ENCODE measurements around the gene NIPBL.
A peak's percentile ranks its signal among the peaks of the same experiment; 100 is the strongest.

The NIPBL gene

DNA sequence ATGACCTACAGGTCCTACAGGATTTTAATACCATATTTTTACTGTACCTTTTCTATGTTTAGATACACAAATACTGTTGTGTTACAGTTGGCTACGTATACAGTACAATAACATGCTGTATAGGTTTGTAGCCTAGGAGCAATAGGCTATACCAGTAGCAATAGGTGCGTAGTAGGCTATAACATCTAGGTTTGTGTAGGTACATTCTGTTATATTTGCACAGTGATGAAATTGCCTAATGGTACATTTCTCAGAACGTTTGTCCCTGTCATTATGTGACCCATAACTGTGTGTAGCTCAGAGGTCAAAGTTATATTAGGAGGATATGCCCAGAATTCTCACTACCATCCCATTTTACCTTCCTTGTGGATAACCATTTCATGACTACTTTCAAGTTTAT is 59.7 kb downstream of the NIPBL start:
- no peak for DNase-seq
- TF ChIP-seq, protein P1, sequence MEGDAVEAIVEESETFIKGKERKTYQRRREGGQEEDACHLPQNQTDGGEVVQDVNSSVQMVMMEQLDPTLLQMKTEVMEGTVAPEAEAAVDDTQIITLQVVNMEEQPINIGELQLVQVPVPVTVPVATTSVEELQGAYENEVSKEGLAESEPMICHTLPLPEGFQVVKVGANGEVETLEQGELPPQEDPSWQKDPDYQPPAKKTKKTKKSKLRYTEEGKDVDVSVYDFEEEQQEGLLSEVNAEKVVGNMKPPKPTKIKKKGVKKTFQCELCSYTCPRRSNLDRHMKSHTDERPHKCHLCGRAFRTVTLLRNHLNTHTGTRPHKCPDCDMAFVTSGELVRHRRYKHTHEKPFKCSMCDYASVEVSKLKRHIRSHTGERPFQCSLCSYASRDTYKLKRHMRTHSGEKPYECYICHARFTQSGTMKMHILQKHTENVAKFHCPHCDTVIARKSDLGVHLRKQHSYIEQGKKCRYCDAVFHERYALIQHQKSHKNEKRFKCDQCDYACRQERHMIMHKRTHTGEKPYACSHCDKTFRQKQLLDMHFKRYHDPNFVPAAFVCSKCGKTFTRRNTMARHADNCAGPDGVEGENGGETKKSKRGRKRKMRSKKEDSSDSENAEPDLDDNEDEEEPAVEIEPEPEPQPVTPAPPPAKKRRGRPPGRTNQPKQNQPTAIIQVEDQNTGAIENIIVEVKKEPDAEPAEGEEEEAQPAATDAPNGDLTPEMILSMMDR (IDR thresholded peaks at IDR 0.05; ENCODE audit: low read depth, low read length) = no peak
- no peaks in the 10 kb centered on the region for H3K9me3 ChIP-seq

DNA sequence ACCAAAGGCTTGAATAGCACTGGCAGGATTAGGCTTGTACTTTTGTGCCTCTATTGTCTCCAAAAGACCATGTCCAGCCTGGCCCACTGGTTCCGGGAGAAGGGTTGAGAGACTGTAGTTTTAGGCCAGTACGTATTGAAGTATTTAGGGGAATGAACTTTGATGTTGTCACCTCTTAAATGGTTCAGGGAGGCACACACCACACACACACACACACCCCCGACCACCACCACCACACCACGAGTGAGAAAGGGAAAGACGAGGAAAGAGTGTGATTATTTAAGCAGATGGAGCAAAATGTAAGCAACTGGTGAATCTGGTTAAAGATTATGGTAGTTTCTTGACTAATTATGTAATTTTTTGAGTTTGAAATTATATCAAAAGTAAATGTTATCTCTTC is 61.6 kb downstream of the NIPBL start:
- Histone ChIP-seq H3K9me3 (no peaks in the 10 kb centered on the region), H3K36me3 (no peaks in the 10 kb centered on the region), H3K4me1 (no peaks in the 10 kb centered on the region), H3K4me3 (ENCODE audit: low read depth, low read length) (no peak overlapping the region), H3K27me3 (no peaks in the 10 kb centered on the region)
- no peak for DNase-seq
- TF ChIP-seq, protein P1 (IDR thresholded peaks at IDR 0.05; ENCODE audit: low read depth, low read length) = no peak

More for the DNA sequence above, 59.7 kb downstream of the NIPBL start:
- Histone ChIP-seq H3K36me3 (no peaks in the 10 kb centered on the region), H3K4me3 (ENCODE audit: low read depth, low read length) (no peak overlapping the region), H3K4me1 (no peaks in the 10 kb centered on the region), H3K27me3 (no peaks in the 10 kb centered on the region)

DNA sequence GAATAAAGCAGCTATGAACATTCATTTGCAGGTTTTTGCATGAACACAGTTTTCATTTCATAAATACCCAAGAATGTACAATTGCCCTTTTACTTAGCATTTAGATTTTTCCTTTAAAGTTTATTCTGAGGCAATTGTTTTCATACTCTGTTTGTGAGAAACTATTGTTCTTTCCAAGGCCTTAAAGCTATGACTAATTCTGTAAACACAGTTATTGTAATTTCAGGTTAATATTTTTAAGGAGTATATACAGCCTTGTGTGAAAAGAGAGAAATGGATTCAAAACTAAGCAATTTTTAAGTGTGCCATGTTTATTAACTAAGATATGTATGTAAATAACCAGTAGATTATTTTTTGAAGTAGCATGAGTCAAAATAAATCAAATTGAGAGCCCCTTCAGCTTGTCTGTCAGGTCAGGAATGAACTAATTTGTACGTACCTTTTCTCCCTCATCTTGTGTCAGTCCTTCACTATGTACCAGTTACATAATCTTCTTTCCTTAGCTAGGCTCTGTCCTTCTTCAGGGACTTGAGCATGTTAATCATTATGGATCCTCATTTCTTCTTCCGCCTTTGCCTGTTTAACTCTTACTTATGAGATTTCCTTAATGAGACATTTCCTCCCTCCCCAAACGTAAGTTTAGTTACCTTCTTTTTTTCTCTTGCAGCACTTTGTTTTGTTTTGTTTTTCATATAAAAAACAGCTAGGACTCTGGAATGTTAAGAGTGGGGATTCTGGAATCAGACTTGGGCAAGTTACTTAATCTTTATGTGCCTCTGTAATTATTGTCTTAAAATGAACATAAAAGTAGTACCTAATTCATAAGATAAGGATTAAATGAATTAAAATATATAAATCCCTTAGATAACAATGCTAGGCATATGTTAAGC is 63.6 kb downstream of the NIPBL start:
- Histone ChIP-seq H3K4me3 (ENCODE audit: low read depth, low read length) (no peak overlapping the region), H3K9me3 (no peaks in the 10 kb centered on the region), H3K27me3 (no peaks in the 10 kb centered on the region), H3K4me1 (no peaks in the 10 kb centered on the region), H3K36me3 (no peaks in the 10 kb centered on the region)
- TF ChIP-seq, protein P1 (IDR thresholded peaks at IDR 0.05; ENCODE audit: low read depth, low read length) = no peak
- DNase-seq = no peak

DNA sequence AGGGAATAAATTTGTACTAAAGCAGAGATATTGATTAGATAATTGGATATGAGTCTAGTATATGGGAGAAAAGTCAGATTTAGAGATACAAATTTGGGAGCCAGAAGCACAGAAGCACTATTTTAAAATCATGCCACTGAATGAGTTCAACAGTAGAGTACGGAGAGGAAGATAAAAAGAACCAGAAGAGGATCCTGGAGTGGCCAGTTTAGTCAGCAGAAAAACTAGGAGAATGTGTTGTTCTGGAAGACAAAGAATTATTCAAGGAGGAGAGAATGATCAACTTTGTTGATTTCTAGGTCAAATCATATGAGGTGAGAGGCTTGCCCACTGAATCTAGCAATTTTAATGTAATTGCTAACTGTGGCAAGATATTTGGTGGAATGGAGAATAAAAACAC is 67.0 kb downstream of the NIPBL start:
- no peaks in the 10 kb centered on the region for H3K36me3 ChIP-seq
- peaks cover 7% of the 10 kb centered on the region for H3K4me1 ChIP-seq
- H3K9me3 ChIP-seq = no peaks in the 10 kb centered on the region
- no peak for DNase-seq
- H3K4me3 ChIP-seq (ENCODE audit: low read depth, low read length) = no peak overlapping the region
- TF ChIP-seq, protein P1 (IDR thresholded peaks at IDR 0.05; ENCODE audit: low read depth, low read length) = no peak
- H3K27me3 ChIP-seq = no peaks in the 10 kb centered on the region

DNA sequence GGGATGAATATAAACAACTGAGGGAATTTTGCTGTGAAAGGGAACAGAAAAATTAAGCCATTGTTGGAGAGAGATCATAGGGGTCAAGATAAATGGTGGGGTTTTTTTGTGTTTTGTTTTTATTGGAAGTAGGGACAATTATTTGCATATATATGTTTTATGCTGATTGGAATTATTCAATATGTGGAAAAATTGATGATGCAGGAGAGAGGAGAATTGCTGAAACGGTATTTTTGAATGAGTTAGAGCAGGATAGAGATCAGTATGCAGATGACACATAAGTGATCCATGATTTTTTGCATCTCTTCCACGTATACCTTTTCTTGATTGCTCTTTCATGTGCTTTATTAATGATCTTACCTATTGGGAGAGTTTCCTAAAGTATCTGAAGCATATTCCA is 67.5 kb downstream of the NIPBL start:
- H3K4me3 ChIP-seq (ENCODE audit: low read depth, low read length) = no peak overlapping the region
- H3K4me1 ChIP-seq = peaks cover 7% of the 10 kb centered on the region
- no peaks in the 10 kb centered on the region for H3K27me3 ChIP-seq
- TF ChIP-seq, protein P1 (IDR thresholded peaks at IDR 0.05; ENCODE audit: low read depth, low read length) = no peak
- no peak for DNase-seq
- no peaks in the 10 kb centered on the region for H3K9me3 ChIP-seq
- H3K36me3 ChIP-seq = no peaks in the 10 kb centered on the region

DNA sequence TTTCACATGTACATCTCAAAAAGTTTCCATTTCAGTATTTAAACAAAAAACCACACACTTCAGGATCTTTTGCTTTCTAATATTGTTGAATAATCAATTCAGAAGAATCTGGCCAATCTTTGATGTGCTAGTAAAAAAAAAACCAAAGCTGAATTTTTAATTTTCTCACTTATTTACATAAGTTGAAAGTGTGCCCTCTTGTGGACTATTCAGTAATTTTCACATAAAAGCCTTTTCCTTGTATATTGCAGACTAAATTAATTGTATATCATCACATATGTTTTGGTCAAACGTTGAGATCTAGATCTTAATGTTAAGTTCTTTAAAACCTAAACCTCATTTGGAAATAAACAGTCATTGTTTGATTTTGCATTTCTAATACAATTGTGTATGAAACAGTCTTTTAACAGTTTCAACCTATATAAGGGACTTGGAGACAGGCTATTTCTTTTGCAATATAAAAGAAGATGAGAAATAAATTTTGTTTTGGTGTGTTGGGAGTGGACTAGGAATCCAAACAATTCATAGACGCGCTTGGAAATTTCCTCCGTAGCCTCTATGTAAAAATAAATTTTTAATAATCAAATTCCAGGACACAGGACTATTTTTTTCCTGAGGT is 68.1 kb downstream of the NIPBL start:
- TF ChIP-seq, protein P1 (IDR thresholded peaks at IDR 0.05; ENCODE audit: low read depth, low read length) = peak; percentile 39; the same call in 1 of the 2 replicates
- no peaks in the 10 kb centered on the region for H3K36me3 ChIP-seq
- H3K9me3 ChIP-seq = no peaks in the 10 kb centered on the region
- H3K27me3 ChIP-seq = no peaks in the 10 kb centered on the region
- peaks cover 7% of the 10 kb centered on the region for H3K4me1 ChIP-seq
- DNase-seq = no peak
- H3K4me3 ChIP-seq (ENCODE audit: low read depth, low read length) = no peak overlapping the region

Measured in BE2C (cell line).